Dedifferentiated amniotic fluid mesenchymal stem cell (primary cell): Measurements from ENCODE around the gene CDC42EP4.
"Not testable (repeated sequence)": the region's sequence is repeated elsewhere in the genome, so short reads cannot be mapped to it uniquely, and the experiment has no call there.

ENCODE experiments used
- DNase-seq: peaks from one replicate; pipeline ENCODE4 v3.0.0-alpha.2; 2016; ENCODE audit errors: extremely low spot score

The CDC42EP4 gene

DNA sequence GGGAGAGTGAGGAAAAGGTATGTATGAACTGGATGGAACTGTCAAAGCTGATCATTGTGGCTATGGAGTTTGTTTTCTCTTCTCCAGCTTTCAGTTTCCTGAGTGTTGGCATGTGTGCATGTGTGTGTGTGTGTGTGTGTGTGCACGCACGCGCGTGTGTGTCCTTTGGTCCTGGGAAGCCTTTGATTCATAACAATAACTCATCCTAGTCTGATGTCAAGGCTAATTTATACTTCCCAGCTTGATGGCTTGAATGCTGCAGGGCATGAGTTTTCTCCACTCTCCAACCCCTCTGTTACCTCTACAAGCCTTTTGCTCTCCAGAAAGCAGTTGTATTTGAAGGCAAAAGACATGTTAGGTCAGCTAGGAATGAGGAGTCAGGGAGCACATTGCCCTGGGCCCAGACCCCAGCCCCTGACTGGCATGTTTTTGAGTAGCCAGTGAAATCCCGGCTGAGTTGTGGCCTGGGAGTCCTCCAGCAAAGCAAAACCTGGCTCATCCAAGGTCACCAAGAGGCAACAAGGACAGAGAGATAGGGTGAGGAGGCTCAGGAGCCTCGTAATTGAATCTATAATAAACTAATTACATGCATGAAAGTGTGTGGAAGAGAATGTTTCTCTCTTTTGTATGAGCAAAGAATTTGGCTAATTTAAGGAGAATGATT is 8.9 kb upstream of the CDC42EP4 start:
- DNase-seq = peak; percentile 65

DNA sequence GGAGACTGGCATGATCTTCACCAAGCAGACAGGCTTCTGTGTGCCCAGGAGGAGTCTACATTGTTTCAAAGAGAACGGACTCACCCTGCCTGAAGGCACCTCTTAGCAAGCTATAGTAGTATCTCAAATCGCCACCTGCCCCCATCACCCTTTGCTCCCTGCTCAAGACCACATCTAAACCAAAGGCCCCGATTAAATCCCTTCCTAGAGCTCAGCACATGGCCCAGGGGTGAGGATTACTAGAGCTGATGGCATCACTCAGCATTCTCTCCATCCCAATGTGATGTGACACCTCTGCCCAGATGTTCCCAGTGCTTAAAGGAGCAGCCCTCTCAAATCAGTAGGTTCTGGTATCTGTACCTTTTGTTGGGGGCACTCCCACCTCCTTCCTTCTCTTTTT is 8.0 kb upstream of the CDC42EP4 start:
- no peak for DNase-seq

DNA sequence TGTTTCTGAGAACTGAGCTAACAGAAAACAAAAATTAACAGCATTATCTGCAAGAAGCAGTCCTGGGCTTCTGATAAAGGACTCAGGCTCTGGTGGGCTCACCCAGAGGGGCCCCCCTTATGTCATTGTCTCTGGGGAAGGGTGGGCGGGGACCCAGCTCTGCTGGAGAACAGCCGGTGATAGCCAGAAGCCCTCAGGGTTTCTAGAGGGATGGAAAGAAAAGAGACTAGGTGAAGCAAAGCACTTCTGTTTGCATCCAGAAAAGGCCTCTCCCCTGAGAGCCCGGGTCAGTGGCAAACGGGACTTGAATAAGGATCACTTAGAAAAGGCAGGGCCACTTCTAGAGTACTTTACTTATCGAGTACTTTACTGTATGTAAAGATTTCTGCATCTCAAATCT is 7.0 kb upstream of the CDC42EP4 start:
- no peak for DNase-seq

DNA sequence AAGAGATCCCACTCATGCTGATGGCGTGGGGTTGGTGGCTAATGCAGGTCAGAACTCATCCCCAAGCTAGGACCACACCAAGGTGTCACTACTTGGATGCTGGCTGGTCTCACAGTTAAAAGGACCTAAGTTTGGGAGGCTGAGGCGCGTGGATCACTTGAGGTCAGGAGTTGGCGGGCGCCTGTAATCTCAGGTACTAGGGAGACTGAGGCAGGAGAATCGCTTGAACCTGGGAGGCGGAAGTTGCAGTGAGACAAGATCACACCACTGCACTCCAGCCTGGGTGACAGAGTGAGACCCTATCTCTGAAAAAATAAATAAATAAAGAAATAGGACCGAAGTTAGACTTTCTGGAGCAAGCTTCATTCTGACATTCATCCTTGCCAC is 6.6 kb upstream of the CDC42EP4 start:
- DNase-seq = no peak

DNA sequence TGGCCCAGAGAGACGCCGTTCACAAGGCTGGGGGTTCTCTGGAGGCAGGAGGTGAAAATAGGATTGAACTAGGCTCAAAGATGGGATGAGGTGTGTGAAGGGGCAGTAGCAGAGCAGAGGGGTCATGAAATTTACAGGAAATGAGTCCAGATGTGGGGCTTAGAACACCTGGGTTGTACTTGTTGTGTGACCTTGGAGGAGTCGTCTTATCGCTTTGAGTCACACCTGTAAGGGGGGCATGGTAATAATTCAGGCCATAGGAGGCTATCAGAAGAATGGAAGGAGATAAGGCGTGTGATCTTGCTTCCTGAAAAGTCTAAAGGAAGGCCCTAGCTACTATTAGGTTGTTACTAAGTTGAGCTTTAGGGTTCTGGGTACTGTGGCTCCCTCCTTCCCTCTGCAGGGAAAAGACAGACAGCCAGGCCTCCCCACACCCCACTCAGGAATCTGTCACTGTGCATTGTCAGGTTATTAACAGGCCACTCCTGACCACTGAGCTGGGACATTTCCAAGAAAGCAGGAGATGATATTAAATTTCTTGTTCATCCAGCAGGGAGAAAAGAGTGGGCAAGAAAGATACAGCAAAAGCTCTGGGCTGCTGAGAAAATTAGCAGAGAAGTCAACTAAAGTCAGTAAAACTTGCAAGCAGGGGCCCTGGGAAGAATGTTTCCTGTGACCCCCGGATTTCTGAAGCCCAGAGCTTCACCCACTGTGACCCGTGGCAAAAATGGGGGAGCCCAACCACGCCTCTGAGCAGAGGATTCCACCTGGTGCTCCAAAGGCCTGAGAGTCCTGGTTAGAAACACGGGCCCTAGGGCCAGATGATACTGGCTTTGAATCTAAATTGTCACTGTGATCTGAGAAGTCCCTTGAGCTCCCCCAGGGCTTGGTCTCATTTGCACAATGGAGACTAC is 6.0 kb upstream of the CDC42EP4 start:
- no peak for DNase-seq

DNA sequence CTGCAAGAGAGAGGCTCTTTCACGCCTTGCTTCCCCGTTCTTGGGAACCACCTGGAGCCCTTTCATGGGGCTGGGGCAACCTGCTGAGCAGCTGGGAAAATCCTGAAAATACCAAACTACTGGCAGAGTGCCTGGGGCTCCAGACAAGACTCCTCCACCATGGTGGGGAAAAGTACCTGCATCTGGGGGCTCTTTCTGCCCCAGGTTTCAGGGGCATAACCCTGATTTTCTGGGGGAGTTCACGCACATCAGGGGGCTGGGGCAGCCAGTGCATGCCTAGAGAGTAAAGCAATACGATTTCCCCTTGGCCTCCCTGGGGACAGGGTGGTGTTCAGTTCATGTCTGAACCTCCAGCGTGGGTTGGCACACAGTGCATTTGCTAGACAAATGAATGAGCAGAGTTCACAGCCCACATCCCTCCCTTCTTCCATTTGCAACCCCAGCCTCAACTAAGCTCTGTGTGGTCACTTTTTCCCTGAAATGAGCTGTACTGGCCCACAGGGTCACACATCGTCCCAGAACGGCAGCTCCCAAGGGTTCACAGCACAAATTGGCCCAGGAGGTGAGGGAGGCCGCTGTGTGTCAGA is 5.2 kb upstream of the CDC42EP4 start:
- no peak for DNase-seq

DNA sequence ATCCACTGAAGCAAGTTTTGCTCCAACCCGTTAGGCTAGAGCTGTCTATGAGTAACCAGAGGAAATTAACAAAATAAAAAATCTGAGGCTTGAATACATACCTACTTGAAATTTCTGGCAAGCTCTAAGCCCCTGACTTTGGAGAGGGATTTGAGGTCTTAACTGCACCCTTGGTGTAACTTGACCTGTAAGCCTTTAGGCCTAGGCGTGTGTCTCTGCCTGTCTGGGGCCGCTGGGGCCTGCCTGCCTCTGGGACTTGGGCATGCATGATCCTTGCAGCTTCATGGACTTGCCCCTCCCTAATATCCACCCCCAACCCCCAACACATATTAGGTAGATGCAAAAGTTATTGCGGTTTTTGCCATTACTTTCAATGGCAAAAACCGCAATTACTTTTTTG is 3.7 kb upstream of the CDC42EP4 start:
- no peak for DNase-seq

DNA sequence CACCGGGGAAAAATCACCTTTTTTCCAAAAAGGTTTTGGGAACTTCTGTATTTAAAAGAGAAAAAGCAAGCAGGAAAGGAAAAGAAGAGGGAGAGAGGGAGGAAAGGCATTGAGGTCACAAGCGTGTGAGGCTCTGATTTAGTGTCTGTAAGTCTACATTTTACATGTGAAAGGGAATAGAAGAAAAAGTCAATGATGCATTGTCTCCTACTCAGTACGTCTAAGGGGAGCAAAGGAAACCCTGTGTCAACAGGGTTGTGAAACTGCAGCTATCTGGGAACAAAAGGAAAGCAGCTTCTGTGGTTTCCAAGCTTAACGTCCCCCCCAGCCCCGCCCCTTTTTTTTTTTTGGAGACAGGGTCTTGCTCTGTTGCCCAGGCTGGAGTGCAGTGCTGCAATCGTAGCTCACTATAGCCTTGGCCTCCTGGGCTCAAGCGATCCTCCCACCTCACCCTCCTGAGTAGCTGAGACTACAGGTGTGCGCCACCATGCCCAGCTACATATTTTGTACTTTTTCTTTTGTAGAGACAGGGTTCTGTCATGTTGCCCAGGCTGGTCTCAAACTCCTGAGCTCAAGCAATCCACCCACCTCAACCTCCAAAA is 1.8 kb upstream of the CDC42EP4 start:
- no peak for DNase-seq

DNA sequence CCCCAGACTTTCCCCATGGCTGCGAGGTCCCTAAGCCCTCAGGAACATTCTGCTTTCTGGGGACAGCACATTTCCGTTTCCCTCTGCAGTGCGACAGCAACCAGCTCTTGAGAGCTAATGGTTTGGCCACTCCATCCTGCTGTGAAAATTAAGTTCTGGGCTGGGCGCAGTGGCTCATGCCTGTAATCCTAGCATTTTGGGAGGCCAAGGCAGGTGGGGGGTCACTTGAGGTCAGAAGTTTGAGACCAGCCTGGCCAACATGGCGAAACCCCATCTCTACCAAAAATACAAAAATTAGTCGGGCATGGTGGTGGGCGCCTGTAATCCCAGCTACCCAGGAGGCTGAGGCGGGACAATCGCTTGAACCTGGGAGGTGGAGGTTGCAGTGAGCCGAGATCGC is 1.1 kb upstream of the CDC42EP4 start:
- DNase-seq = not testable (repeated sequence)

DNA sequence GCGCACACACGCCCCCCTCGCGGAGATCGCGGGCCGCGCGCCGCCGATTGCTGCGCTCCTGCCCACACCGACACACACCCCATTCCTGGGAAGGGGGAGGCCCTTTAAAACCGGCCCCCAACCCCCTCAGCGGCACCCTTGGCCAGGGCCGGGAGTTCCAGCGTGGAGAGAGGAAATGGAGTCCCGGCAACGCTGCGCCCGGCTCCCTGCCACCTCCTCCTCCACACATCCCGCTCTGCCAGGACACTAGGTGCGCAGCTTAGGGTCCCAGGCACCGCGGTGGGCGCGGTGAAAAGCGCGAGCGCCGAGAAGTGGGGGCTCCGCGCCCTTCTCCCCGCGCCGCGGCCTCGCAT is 397 bp downstream of the CDC42EP4 start:
- DNase-seq = no peak

DNA sequence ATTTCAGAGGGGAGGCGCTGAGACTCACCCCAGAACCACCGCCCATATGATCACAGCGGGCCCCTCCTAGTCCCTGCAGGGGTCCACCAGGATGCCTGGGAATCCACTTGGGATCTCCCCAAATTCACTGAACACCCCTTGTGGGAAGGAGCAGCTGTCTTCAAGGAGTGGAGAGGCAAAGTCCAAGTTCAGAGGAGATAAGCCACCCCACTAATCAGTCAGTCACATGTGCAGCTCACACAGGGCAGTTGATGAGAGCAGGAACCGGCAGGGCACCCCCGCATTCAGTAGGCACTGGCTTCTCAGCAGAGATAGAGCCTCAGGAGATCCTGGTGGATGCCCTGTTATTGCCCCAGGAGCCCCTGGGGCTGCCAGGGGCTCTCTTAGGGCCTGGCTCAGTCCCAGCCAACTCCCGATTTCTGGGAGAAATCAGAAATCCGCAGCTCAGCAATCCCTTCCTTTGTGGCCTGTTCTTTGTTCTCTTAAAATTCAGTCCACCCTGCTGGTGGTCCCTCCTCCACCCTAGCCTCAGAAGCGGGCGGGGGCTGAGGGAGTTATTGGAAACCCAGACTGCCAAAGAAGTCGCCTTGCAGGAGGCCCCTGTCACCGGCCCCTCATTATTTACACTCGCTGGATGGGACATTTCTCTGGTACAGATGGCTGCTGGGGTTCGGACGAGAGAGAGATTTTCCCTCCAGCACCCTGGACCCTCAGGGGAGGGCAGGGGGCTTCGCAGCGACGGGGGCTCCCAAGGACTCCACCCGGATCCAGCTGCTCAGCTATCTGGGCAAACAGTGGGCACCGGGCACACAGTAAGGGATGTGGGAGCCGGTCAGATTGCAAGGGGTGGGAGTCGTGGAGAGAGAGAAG is 1.8 kb downstream of the CDC42EP4 start:
- DNase-seq = no peak

DNA sequence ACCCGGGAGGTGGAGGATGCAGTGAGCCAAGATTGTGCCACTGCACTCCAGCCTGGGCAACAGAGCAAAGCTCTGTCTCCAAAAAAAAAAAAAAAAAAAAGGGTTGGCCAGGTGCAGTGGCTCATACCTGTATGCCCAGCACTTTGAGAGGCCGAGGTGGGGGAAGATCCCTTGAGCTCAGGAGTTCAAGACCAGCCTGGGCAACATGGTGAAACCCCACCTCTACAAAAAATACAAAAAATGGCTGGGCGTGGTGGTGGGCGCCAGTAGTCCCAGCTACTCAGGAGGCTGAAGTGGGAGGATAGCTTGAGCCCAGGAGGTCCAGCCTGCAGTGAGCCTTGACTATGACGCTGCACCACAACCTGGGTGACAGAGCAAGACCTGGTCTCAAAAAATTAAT is 2.8 kb downstream of the CDC42EP4 start:
- DNase-seq = not testable (repeated sequence)

DNA sequence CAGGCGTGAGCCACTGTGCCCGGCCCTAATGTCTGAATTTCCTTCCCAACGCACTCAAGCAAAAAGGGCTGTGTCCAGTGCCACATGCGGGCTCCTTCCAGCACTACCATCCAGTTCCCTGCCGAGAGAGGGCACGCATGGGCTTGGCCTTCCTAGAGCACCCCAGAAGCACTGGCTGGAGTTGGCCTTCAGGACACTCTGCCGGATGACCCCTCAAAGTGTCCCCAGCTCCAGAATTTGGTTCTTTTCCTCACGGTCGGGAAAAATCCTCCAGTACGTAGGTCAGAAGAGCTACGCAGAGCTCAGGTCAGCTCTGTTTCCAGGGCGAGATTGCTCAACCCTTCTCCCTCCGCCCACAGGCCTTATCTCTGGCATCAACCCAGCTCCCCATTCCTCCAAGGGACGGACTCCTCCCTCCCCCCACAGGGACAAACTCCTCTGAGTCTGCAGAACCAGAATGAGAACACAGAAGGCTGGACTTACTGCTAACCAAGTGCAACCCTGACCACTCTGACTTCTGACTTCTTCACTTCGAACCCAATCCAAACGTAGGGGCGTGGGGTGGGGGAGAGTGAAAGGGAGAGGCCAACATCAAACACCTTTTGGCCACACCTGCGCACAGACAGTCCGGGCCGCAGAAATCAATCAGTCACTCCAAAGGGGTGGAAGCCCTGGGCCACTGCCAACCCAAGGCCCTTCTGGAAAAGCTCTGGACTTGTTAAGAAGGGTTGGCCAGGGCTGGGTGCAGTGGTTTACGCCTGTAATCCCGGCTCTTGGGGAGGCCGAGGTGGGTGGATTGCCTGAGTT is 3.6 kb downstream of the CDC42EP4 start:
- peak; percentile 62 for DNase-seq

DNA sequence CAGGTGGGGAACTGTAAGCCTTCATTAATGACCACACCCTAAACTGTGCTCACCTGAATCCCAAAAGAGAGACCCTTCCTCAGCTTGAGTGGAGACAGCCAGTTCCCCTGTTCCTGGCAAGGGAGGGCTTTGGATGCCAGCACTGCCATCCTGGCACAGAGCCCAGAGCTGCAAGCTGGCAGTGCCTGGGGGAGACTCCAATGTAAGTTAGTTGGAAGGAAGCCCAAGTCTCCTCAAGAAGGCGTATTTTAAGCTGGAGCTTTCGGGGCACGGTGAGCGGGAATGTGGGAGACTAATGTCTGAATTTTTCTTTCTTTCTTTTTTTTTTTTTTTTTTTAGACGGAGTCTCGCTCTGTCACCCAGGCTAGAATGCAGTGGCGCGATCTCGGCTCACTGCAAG is 4.7 kb downstream of the CDC42EP4 start:
- no peak for DNase-seq

DNA sequence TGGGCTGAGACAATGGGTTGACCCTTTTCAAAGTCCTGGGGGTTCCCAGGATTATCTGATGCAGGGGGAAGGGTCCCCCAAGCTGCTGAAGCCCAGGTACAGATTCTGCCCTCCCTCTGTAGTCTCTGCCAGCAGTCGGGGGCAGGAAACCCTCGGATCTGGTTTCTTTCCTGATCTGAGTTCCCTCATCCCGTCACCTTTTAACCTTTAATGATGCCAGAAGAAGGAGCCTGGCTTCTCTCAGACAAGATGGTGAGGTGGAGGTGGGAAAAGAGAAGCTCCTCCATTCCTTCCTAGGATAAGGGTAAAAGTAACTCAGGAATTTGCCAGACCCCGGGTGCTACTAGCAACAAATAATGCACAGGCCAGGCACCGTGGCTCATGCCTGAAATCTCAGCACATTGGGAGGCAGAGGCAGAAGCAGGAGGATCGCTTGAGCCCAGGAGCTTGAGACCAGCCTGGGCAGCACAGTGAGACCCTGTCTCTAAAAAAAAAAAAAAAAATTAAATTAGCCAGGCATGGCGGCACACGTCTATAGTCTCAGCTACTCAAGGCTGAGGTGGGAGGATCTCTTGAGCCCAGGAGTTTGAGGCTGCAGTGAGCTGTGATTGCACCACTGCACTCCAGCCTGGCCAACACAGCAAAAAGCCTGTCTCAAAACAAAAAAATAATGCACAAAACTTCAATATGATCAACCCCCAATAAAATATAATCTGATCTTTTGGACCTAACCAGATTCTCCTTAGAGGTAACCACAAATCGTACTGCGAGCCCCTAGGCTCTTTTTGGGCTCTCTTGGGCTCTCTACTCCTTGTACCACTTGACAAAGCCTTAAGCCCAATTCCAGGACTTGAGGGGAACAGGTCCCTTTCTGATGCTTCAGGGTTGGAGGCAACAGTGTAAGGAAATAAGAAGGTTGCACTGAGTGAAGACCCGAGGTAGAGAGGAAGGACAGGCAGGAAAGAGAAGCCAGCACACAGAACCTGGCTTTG is 5.7 kb downstream of the CDC42EP4 start:
- no peak for DNase-seq

DNA sequence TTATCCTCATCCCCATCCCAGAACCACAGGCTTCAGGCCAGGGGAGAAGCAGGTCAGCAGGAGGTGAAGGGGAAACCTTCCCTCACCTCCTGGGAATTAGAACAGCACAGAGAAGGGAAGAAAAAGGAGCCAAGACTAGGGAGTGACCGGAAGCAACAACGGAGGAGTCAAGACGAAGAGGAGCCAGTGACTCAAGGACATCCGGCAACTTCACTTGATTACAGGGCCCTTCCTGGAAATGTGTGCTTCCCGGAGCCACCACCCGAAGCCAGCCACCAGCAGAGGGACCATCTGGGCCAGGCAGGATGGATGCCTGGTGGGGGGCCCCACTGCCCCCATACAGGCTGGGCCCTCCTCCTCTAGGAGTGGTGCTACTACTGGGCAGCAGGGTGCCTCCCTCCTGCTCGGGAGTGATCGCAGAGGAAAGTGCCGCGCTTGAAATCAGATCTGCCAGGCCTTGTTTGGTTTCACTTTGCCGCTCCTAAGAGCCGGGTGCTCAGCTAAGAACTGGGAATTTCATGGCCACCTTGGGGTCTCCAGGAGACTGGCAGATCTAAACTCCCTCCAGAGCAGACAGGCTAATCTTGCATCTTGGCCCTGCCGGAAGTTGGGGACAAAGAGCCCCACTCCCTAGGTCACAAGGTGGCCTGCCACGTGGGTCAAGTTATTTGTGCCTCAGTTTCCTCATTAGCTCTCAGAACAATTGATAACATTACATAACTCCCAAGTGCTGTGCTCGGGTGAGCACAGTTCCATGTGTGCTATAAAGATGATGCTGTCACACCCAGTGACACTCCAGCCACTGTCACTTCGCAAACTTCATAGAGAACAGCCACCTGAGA is 6.6 kb downstream of the CDC42EP4 start:
- peak; percentile 67 for DNase-seq

DNA sequence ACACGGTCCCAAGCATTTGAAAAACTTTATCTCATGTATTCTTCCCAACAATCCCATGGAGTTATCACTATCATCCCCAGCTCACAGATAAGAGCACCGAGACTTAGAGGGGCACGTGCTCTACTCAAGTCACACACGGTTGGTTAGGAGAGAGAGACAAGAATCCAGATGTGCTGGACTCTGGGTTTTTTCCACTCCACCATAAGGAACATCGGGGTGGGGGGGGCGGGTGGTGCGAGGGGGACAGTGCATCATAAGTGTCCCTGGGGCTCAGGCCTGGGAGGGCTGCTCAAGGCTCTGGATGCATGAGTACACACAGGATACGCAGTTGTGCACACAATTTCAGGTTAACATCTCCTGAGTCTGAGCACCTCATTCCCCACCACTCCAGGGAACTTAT is 7.4 kb downstream of the CDC42EP4 start:
- no peak for DNase-seq

DNA sequence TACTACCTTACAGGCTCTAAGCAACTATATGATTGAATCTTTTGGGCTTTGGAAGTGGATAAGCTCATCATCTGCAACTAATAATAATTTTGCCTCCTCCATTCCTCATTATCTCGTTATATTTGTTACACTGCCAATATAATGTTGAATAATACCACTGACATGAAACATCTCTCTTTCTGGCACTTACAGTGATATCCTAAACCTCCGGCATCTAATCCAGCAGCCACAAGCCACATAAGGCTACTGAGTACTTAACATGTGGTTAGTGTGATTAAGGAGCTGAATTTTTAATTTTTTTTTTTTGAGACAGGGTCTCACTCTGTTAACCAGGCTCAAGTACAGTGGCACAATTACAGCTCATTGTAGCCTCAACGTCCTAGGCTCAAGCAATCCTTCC is 9.6 kb downstream of the CDC42EP4 start:
- DNase-seq = no peak

DNA sequence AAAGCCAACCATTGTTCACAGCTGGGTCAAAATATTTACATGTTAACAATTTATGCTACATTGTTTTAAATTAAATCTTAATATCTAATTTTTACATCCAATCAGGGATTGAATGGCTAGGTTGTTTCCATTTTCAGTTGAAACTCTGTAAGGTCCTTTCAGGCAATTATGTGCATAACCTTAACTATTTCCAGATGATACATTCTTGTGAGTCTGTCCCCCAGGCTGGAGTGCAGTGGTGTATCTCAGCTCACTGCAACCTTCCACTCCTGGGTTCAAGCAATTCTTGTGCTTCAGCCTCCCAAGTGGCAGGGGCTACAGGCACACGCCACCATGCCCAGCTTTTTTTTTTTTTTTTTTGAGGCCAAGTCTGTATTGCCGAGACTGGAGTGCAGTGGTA is 10.4 kb downstream of the CDC42EP4 start:
- DNase-seq = no peak
